HG03097 (cell line): ENCODE data around the gene KAT14.
"Not testable (repeated sequence)": the region's sequence is repeated elsewhere in the genome, so short reads cannot be mapped to it uniquely, and the experiment has no call there.

Experiments
- ATAC-seq: cut with Tn5 transposase; IDR thresholded peaks from one replicate; pipeline ENCODE4 v1.9.1; 2021; ENCODE audit not compliant: unreplicated experiment, low FRiP score

The KAT14 gene

GRCh38 chr20:18137412-18138265 lies at the start of gene KAT14, which contains the start of gene PET117:
Gene KAT14, plus strand, starts transcription at chr20:18137863. Its CDS starts 4,798 bp downstream, at chr20:18142661.
Gene PET117, plus strand, starts transcription at chr20:18137863. Its CDS starts 93 bp downstream, at chr20:18137956.
- ATAC-seq = peak; percentile 85

- ATAC-seq = not testable (repeated sequence)
These were observed 49.4 kb upstream of the KAT14 start for GRCh38 chr20:18088298-18088697.

GRCh38 chr20:18088841-18089240 lies 48.8 kb upstream of the KAT14 start:
- not testable (repeated sequence) for ATAC-seq

- no peak for ATAC-seq
These were observed 47.6 kb upstream of the KAT14 start for GRCh38 chr20:18090044-18090443.

GRCh38 chr20:18090477-18090876 lies 47.2 kb upstream of the KAT14 start:
- ATAC-seq = no peak

GRCh38 chr20:18091623-18092022 lies 46.0 kb upstream of the KAT14 start:
- ATAC-seq = no peak

- ATAC-seq = no peak
These were observed 44.8 kb upstream of the KAT14 start for GRCh38 chr20:18092890-18093289.

- no peak for ATAC-seq
These were observed 44.3 kb upstream of the KAT14 start for GRCh38 chr20:18093388-18093787.

- ATAC-seq = no peak
These were observed 43.5 kb upstream of the KAT14 start for GRCh38 chr20:18094191-18094590.

- ATAC-seq = not testable (repeated sequence)
These were observed 37.1 kb upstream of the KAT14 start for GRCh38 chr20:18100569-18100968.

- no peak for ATAC-seq
These were observed 36.4 kb upstream of the KAT14 start for GRCh38 chr20:18101125-18101810.

GRCh38 chr20:18103497-18103896 lies 34.2 kb upstream of the KAT14 start:
- no peak for ATAC-seq

- ATAC-seq = no peak
These were observed 29.3 kb upstream of the KAT14 start for GRCh38 chr20:18108326-18108725.

- ATAC-seq = not testable (repeated sequence)
These were observed 9.1 kb upstream of the KAT14 start for GRCh38 chr20:18128574-18128973.

GRCh38 chr20:18132663-18133062 lies 5.0 kb upstream of the KAT14 start:
- no peak for ATAC-seq

GRCh38 chr20:18133962-18134361 lies 3.7 kb upstream of the KAT14 start:
- ATAC-seq = no peak

GRCh38 chr20:18138266-18138582 lies 561 bp downstream of the KAT14 start:
- ATAC-seq = no peak

- no peak for ATAC-seq
These were observed 1.2 kb downstream of the KAT14 start for GRCh38 chr20:18138639-18139583.

GRCh38 chr20:18139832-18140231 lies 2.2 kb downstream of the KAT14 start:
- ATAC-seq = no peak

GRCh38 chr20:18144541-18145099 lies 7.0 kb downstream of the KAT14 start:
- ATAC-seq = no peak
